ENCODE data around the gene BUB1. TPM values are rescaled to one million over a fixed set of nuclear protein-coding genes. Genes with fewer than 3 reads are reported as not detected.

BUB1 gene
- total RNA-seq, 2 experiments from 2014 or later = 1.6 to 3.5 TPM

GRCh38 chr2:110673201-110673600 lies 4.7 kb downstream of the BUB1 start:
- CTCF ChIA-PET = no interaction called here
- DNase-seq = no peak

GRCh38 chr2:110670826-110671225 lies 7.0 kb downstream of the BUB1 start:
- peaks cover 13% of the 10 kb centered on the region for H3K4me1 ChIP-seq (ENCODE audit: insufficient read depth, low read length)
- CTCF ChIA-PET = no interaction called here
- DNase-seq = no peak
- POLR2A ChIA-PET = no interaction called here
- no peak overlapping the region for H3K27ac ChIP-seq (ENCODE audit: low read depth in 1 of 2, low read length in 2 of 2)
- H3K36me3 Mint-ChIP-seq (ENCODE audit: low read depth) = no peaks in the 10 kb centered on the region
- H3K27ac Mint-ChIP-seq = no peak overlapping the region
- no peaks in the 10 kb centered on the region for H3K27me3 Mint-ChIP-seq
- H3K4me3 Mint-ChIP-seq = no peak overlapping the region
- H3K4me1 Mint-ChIP-seq (ENCODE audit: low read depth) = peaks cover 12% of the 10 kb centered on the region
- H3K36me3 ChIP-seq (ENCODE audit: insufficient read depth, low read length) = no peaks in the 10 kb centered on the region
- H3K9me3 ChIP-seq (ENCODE audit: control insufficient read depth in 1 of 2, insufficient read depth in 1 of 2, low read length in 2 of 2) = no peaks in the 10 kb centered on the region
- no peak for ATAC-seq (ENCODE audit: poor library complexity)
- no peak overlapping the region for H3K4me3 ChIP-seq (ENCODE audit: low read length)
- TF ChIP-seq, protein P1, sequence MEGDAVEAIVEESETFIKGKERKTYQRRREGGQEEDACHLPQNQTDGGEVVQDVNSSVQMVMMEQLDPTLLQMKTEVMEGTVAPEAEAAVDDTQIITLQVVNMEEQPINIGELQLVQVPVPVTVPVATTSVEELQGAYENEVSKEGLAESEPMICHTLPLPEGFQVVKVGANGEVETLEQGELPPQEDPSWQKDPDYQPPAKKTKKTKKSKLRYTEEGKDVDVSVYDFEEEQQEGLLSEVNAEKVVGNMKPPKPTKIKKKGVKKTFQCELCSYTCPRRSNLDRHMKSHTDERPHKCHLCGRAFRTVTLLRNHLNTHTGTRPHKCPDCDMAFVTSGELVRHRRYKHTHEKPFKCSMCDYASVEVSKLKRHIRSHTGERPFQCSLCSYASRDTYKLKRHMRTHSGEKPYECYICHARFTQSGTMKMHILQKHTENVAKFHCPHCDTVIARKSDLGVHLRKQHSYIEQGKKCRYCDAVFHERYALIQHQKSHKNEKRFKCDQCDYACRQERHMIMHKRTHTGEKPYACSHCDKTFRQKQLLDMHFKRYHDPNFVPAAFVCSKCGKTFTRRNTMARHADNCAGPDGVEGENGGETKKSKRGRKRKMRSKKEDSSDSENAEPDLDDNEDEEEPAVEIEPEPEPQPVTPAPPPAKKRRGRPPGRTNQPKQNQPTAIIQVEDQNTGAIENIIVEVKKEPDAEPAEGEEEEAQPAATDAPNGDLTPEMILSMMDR (IDR thresholded peaks at IDR 0.05) = no peak
- no peaks in the 10 kb centered on the region for H3K27me3 ChIP-seq (ENCODE audit: control insufficient read depth in 1 of 2, insufficient read depth in 2 of 2, low read length in 2 of 2)
- no peaks in the 10 kb centered on the region for H3K9me3 Mint-ChIP-seq
- intact Hi-C loops (cut with DNase I, micrococcal nuclease) = no loop called here

More at GRCh38 chr2:110673201-110673600, 4.7 kb downstream of the BUB1 start:
- no peak for ATAC-seq (ENCODE audit: poor library complexity)
- Histone ChIP-seq H3K36me3 (ENCODE audit: insufficient read depth, low read length) (no peaks in the 10 kb centered on the region), H3K4me3 (ENCODE audit: low read length) (no peak overlapping the region), H3K27ac (ENCODE audit: low read depth in 1 of 2, low read length in 2 of 2) (no peak overlapping the region), H3K4me1 (ENCODE audit: insufficient read depth, low read length) (peaks cover 17% of the 10 kb centered on the region), H3K27me3 (ENCODE audit: control insufficient read depth in 1 of 2, insufficient read depth in 2 of 2, low read length in 2 of 2) (no peaks in the 10 kb centered on the region), H3K9me3 (ENCODE audit: control insufficient read depth in 1 of 2, insufficient read depth in 1 of 2, low read length in 2 of 2) (no peaks in the 10 kb centered on the region)
- POLR2A ChIA-PET = no interaction called here
- H3K4me1 Mint-ChIP-seq (ENCODE audit: low read depth) = peaks cover 20% of the 10 kb centered on the region
- H3K36me3 Mint-ChIP-seq (ENCODE audit: low read depth) = peaks cover 4% of the 10 kb centered on the region
- intact Hi-C loops (cut with DNase I, micrococcal nuclease) = no loop called here
- H3K27me3 Mint-ChIP-seq = no peaks in the 10 kb centered on the region
- H3K4me3 Mint-ChIP-seq = no peak overlapping the region
- H3K9me3 Mint-ChIP-seq = no peaks in the 10 kb centered on the region
- no peak overlapping the region for H3K27ac Mint-ChIP-seq
- TF ChIP-seq, protein P1 (IDR thresholded peaks at IDR 0.05) = no peak

- TF ChIP-seq, protein P1 (IDR thresholded peaks at IDR 0.05) = no peak
- Histone ChIP-seq H3K36me3 (ENCODE audit: insufficient read depth, low read length) (no peaks in the 10 kb centered on the region), H3K27me3 (ENCODE audit: control insufficient read depth in 1 of 2, insufficient read depth in 2 of 2, low read length in 2 of 2) (no peaks in the 10 kb centered on the region), H3K9me3 (ENCODE audit: control insufficient read depth in 1 of 2, insufficient read depth in 1 of 2, low read length in 2 of 2) (no peaks in the 10 kb centered on the region), H3K4me1 (ENCODE audit: insufficient read depth, low read length) (no peaks in the 10 kb centered on the region), H3K27ac (ENCODE audit: low read depth in 1 of 2, low read length in 2 of 2) (no peak overlapping the region), H3K4me3 (ENCODE audit: low read length) (no peak overlapping the region)
- Mint-ChIP-seq H3K27me3 (no peaks in the 10 kb centered on the region), H3K27ac (no peak overlapping the region), H3K36me3 (ENCODE audit: low read depth) (peaks cover 3% of the 10 kb centered on the region), H3K4me3 (no peak overlapping the region), H3K9me3 (no peaks in the 10 kb centered on the region), H3K4me1 (ENCODE audit: low read depth) (peaks cover 6% of the 10 kb centered on the region)
- ChIA-PET CTCF (no interaction called here), POLR2A (no interaction called here)
- intact Hi-C loops (cut with DNase I, micrococcal nuclease) = no loop called here
- ATAC-seq (ENCODE audit: poor library complexity) (no peak), DNase-seq (no peak)
Observed at GRCh38 chr2:110669079-110669478, 8.8 kb downstream of the BUB1 start.
